ENCODE data around the gene OR6C75.
A peak's percentile ranks its signal among the peaks of the same experiment; 100 is the strongest.
"Not testable (repeated sequence)": the region's sequence is repeated elsewhere in the genome, so short reads cannot be mapped to it uniquely, and the experiment has no call there.

Gene OR6C75

DNA sequence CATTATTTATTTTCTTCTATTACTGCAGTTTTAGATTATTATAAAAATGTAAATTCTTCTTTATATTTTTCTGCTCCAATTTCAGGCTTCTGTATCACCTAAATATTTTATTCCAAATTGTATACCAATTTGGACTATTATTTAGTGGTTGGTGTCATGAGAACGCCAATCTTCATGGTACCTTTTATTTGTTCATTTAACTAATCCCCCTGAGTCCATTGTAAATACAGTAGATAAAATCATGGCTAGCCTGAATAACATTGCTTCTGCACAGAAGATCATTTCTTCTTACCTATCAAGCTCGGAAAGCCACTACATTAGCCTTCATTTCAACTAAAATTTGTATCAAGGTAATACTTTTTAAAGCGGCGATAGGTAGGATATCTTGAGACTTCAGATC lies at the start of gene OR6C75:
Gene OR6C75 (plus strand): TSS at position 301 of the 400 bp plus-strand sequence. CDS start 2,136 bp downstream, outside the sequence.
- DNase-seq = no peak

DNA sequence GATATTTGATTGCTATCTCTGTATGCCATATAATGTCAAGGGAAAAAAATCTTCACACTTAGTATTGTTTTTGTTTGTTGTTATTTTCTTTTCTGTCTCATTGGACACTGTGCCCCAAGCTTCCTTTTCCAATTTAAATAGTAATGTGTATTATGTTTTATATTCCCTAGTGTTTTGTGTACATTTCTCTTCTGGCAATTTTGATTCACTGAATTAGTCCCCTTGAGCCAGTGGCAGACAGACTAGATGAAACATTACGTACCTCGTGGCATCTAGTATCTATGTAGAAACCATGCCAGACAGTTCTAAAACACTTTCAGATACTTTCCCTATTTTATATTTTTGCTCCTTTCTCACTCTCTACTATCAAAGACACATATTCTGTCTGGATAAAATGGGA lies 48.7 kb upstream of the OR6C75 start, which contains the start of gene OR6C1:
Gene OR6C1 (plus strand): TSS at position 301 of the 400 bp plus-strand sequence. CDS start 6,257 bp downstream, outside the sequence.
- no peak for DNase-seq

DNA sequence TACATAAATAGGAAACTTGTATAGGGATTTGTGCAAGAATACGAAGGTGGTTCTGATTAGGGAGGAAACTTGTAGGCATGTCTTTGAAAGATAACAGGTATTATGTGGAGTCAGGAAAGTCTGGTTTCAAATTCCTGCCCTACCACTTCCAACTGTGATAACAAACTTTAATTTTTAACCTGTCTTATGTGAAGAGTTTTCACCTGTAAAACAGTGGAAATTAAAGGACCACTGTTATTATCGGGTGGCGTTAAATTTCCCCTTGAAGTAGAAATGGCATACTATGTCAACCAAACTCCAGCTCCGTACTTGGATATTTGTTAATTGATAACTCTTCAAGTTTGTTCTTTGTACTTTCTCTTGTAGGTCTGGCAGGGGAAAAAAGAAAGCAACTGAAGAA lies 42.6 kb upstream of the OR6C75 start:
- DNase-seq = no peak

DNA sequence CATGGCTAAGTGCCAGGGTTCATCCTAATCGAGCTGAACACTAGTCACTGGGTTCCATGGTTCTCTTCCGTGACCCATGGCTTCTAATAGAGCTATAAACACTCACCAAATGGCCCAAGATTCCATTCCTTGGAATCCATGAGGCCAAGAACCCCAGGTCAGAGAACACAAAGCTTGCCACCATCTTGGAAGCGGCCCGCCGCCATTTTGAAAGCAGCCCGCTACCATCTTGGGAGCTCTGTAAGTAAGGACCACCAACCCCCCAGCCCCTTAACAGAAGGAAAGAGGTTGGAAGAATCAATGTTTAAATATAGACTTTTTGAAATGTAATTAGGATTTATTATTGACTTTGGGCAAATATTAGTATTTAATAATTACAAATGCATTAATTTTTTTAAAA lies 37.0 kb upstream of the OR6C75 start:
- DNase-seq = not testable (repeated sequence)

DNA sequence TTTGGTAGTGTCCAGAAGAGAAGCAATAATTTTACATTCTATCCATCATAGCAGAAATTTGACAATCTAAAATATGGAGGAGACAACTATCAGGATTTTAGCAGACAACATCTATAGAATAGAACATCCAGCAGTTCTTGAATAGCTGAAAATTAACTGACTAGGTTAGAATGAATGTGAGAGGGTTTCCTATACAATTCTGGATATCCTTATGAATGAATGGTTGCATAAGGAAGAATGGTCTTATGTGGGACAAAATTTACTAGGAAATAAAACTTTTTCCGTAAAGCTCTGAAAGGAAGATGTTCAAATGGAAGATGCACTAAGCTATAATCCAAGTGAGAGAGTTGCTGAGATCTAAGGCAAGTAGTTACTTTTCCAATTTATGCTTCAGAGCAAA lies 32.3 kb upstream of the OR6C75 start, which contains the start of gene OR6C3:
Gene OR6C3 (plus strand): TSS at position 301 of the 400 bp plus-strand sequence. CDS start 955 bp downstream, outside the sequence.
- no peak for DNase-seq

- DNase-seq = no peak
Observed at GRCh38 chr12:55336002-55336401, 26.8 kb upstream of the OR6C75 start.

DNA sequence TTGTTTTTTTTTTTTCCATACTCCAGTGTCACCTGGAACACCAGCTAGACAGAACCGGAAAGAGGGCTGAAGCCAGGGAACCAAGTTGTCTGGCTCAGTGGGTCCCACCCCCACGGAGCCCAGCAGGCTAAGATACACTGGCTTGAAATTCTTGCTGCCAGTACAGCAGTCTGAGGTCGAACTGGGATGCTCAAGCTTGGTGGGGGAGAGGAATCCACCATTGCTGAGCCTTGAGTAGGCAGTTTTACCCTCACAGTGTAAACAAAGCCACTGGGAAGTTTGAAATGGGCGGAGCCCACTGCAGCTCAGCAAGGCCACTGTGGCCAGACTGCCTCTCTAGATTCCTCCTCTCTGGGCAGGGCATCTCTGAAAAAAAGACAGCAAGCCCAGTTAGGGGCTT lies 7.4 kb upstream of the OR6C75 start:
- not testable (repeated sequence) for DNase-seq

- DNase-seq = no peak
Observed at GRCh38 chr12:55365086-55365485, 2.3 kb downstream of the OR6C75 start.

DNA sequence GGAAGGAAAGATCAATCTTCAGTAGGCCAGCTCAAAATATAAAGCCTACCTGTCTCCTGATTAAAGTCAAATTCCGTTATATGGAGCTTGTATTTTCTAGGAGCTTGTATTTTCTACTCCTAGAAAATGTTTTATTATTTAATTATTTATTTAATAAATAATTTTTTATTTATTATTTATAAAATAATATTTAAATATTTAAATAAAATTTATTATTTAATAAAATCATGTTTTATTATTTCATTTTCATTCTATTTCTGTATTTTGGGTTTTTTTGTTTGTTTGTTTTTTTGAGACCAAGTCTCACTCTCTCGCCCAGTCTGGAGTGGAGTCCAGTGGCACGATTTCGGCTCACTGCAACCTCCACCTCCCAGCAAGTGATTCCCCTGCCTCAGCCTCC lies 9.7 kb downstream of the OR6C75 start:
- DNase-seq = no peak

DNA sequence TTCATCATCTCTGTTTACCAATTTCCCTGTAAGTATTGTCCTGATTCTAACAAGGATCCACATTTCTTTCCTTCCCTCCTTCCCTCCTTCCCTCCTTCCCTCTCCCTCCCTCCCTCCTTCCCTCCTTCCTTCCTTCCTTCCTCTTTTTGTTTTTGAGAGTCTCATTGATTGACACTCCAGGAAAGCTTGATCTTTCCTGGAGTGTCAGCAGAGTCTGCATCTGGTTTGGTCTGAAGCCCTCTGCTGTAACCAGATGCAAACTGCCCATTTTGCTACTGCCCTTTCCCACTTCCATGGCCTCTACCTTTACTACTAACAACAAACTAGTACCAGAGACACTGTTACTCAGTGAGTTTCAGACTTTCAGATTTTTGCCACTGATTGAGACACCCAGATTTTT lies 23.1 kb downstream of the OR6C75 start:
- peak; percentile 24 for DNase-seq

DNA sequence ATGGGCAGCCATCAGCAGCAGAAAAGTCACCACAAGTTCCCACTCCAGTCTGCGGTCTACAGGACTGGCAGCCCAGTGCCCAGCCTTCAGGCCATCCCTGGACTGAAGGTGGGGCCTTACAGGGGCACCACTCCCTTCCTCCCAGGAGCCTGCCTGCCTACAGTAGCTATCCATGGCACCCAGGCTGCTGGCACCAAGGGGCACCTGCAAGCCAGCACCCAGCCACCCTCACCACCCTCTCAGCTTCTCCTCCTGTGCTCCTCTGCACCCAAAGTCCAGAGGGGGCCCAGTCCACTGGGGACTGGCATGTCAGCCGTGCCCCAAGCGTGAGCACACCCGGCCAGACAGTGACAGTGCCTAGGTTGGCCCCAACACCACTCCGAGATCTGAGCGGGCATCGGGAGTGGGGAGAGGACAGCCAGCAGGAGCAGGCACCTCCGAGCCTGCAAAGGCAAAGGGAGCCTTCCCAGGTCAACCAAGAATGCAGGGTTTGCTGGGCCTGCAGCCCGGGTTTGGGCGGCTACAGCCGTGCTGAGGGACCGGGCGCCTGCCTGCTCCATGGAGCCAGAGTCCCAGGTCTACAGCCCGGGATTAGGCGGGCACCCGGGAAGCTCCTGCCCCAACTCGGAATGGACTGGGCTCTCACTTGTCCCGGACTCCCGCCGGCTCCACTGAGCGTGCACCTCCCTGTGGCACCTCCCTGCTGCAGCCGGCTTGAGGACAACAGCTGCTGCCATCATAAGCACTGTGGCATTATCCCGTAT lies 29.4 kb downstream of the OR6C75 start:
- DNase-seq = no peak

DNA sequence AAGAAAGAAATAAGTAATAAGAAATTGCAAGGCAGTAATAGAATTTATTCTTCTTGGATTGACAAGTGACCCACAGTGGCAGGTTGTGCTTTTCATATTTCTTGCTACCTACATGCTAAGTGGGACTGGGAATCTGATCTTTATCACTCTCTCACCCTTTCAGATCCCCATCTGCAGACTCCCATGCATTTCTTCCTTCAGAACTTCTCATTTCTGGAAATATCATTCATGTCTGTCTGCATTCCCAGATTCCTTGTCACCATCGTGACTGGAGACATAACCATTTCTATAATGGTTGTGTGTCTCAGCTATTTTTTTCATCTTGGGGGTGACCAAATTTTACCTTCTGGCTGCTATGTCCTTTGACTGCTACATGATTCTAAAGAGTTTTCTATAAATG lies 33.6 kb downstream of the OR6C75 start:
- DNase-seq = no peak

DNA sequence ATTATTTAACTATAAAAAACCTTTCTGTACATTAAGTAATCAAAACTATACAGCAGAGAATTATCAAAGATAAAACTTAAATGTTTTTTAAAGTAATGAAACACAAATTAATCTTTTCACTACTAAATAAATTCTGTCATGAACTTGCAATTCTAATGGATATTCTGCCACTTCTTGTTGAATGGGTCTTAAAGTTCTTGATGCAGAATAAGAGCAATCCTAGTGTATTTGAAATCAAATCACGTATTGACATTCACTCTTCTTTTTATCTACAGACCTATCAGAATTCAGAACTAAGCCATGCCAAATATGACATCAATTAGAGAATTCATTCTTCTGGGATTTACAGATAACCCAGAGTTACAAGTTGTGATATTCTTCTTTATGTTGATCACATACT lies 37.5 kb downstream of the OR6C75 start, which contains the start of gene OR6C65:
Gene OR6C65 (plus strand): TSS at position 301 of the 400 bp plus-strand sequence. CDS start 0 bp downstream, at position 301.
- no peak for DNase-seq

DNA sequence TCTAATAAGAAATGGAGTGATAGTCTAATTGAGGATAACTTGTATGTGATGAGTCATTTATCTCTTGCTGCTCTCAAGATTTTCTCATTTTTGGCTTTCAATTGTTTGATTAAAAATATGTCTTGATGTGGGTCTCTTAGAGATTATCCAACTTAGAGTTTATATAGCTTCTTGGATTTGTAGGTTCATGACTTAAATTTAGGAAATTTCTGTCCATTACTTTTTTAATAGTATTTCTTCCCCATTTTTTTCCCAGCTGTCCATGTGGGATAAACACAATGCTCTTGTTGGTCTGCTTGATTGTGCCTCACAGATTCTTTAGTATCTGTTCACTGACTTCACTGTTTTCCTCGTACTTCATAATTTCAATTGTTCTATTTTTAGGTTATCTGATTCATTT lies 45.1 kb downstream of the OR6C75 start:
- no peak for DNase-seq

GRCh38 chr12:55409133-55409532 lies 46.4 kb downstream of the OR6C75 start:
- DNase-seq = not testable (repeated sequence)

DNA sequence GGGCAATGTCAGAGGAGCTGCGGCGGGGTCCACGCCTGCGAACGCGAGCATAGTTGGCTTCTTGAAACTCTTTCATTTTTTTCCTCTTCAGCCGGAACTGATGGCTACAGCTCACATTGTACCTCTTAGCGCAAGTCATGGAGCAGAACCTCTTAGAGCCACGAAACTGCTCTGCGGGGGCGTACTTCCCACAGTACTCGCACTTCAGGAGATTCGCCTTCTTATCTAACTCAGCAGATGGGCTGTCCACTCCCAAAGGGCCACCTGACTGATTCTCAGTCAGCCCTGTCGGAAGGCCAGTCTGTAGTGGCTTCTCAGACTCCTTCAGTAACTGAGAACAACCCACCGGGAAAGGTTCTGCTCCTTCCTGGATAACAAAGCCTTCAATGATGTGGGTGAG lies 49.4 kb downstream of the OR6C75 start:
- peak; percentile 39 for DNase-seq

GRCh38 chr12:55413498-55414388 lies 51.0 kb downstream of the OR6C75 start:
- DNase-seq = not testable (repeated sequence)

- DNase-seq = not testable (repeated sequence)
Observed at GRCh38 chr12:55414396-55414823, 51.6 kb downstream of the OR6C75 start.

DNA sequence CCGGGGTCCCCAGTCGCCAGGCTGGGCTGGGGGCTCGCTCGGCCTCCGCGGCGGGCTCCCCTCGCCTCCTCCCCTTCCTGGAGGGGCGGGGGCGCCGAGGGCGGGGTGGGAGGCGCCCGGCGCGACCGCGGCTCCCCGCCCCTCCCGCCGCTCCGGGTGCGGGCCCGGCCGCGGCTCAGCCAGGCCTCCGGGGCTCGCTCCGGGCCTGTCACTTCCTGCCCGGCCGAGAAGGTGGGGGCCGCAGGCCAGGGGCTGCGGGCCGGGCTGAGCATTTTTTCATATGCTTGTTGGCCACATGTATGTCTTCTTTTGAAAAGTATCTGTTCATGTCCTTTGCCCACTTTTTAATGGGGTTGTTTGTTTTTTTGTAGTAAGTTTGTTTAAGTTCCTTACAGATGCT lies 52.1 kb downstream of the OR6C75 start:
- not testable (repeated sequence) for DNase-seq

DNA sequence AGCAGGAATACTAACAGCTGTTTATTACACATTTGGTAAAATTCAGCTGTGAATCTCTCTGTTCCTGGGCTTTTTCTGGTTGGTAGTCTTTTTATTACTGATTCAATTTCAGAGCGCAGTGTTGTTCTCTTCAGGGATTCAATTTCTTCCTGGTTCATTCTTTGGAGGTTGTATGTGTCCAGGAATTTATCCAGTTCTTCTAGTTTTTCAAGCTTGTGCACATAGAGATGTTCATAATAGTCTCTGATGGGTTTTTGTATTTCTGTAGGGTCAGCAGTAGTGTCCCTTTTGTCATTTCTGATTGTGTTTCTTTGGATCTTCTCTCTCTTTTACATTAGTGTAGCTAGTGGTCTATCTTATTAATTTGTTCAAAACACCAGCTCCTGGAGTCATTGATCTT lies 54.2 kb downstream of the OR6C75 start:
- DNase-seq = no peak

All from OCI-M1 (cell line).